KOPT-K1 (cell line): ENCODE data around the gene SEZ6.

Source experiments
- H3K27ac ChIP-seq: fragments of 200-600 bp; sonication (generic); 2 replicates; pipeline ENCODE4 v1.5.1; 2016; ENCODE audit warnings: antibody characterized with exemption, mild to moderate bottlenecking, low read depth, low read length; ENCODE audit not compliant: poor library complexity, severe bottlenecking
- H3K36me3 ChIP-seq: fragments of 200-600 bp; sonication (generic); 2 replicates; pipeline ENCODE4 v1.5.1; 2017; ENCODE audit warnings: antibody characterized with exemption, mild to moderate bottlenecking, low read length, moderate library complexity; ENCODE audit not compliant: insufficient read depth
- H3K9me3 ChIP-seq: fragments of 200-600 bp; sonication (generic); 2 replicates; pipeline ENCODE4 v1.5.1; 2017; ENCODE audit warnings: antibody characterized with exemption, low read length, mild to moderate bottlenecking; ENCODE audit not compliant: insufficient read depth, poor library complexity, severe bottlenecking

The SEZ6 gene

DNA sequence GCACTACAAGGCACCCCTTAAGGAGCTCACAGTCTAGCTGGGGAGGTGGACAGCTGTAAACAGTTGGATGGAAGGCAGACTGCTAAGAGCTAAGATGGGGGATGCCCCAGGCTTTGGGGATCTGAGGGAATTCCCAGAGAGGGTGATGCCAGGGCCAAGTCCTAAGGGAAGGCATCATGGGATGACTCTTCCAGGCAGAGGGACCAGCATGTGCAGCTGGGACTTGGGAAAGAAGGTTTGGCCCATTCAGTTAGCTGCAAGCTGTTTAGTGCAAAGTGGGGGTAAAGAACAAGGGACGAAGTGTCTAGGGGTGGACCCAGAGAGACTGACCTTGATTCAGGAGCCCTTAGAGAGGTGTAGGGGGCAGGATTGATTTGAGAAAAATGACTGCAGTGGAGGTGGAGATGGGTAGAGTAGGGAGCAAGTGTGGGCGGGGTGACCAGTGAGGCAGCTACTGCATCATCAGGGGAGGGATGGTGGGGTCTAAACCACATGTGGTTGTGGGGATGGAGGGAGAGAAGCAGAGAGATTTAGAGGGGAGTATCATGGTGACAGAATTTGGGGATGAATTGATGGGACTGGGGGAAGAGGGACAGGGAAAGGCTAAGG lies 27.4 kb downstream of the SEZ6 start:
- Histone ChIP-seq H3K36me3 (no peaks in the 10 kb centered on the region), H3K9me3 (no peaks in the 10 kb centered on the region), H3K27ac (no peak overlapping the region)

DNA sequence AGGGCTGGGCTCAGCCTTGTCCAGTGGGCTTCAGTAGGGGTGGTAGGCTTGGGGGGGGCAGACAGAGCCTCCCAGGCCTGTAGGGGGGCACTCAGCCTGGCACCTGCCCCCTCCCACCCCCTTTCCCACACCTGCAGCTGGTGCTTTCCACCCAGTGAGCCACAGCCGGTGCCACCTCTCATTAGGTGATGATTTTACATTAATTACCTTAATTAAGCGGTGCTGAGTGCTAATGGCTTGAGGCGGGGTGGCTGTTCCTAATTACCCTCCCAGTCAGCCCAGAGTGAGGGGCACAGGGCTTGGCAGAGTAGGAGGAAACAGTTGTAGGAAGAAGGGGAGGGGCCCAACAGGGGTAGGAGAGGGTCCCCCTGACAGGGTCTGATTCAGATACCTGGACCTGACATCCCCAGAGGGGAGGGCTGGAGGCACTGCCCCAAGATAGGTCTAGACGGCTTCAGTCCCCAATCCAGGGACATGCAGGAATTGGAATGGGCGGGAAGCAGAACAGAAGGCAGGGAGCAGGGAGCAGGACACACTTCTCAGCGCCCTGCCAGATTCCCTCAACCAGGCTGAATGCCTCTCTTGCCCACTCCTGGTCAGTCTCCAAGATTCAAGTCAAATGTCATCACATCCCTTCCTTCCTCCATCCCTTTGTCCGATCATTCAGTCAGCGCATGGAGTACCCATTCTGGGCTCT lies 28.0 kb downstream of the SEZ6 start:
- no peaks in the 10 kb centered on the region for H3K36me3 ChIP-seq
- H3K9me3 ChIP-seq: no peaks in the 10 kb centered on the region
- H3K27ac ChIP-seq: no peak overlapping the region

DNA sequence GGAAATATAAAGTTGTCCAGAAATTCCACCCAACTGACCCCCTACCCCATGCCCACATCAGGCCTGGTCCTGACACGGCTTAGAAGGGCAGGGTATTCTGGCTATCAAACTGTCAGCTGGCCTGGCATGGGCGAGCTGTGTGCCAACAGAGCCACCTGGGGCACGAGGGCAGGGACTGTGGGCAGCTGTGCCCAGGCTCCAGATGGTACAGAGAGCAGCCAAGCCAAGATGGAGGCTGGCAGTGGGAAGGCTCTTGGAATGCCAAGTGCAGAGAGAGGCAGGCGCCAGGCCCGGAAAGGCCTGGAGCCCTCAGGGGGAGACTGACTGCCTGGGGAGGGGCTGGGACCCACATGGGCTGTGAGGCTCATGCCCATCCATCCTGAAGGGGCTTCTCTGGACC lies 30.2 kb downstream of the SEZ6 start:
- H3K9me3 ChIP-seq: no peaks in the 10 kb centered on the region
- H3K36me3 ChIP-seq: no peaks in the 10 kb centered on the region

DNA sequence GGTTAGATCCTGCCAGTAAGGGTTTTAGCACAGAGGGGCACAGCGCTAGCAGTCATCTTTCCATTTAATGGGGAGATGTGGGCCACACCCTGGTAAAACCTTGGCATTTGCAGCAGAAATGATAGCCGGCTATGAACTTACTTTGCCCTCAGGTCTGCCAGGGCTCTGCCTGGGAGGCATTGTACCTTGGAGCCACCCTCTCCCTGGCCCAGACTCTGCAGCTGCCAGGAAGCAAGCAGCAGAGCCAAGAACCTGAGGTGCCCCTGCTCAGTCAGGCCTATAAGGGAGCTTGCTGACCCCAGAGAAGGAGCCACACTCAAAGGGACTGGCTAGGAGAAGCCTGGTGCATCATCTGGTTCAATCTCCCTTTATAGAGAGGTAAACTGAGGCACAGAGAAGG lies 30.8 kb downstream of the SEZ6 start:
- Histone ChIP-seq H3K9me3 (no peaks in the 10 kb centered on the region), H3K27ac (no peak overlapping the region), H3K36me3 (no peaks in the 10 kb centered on the region)

More for the DNA sequence above, 30.2 kb downstream of the SEZ6 start:
- no peak overlapping the region for H3K27ac ChIP-seq

DNA sequence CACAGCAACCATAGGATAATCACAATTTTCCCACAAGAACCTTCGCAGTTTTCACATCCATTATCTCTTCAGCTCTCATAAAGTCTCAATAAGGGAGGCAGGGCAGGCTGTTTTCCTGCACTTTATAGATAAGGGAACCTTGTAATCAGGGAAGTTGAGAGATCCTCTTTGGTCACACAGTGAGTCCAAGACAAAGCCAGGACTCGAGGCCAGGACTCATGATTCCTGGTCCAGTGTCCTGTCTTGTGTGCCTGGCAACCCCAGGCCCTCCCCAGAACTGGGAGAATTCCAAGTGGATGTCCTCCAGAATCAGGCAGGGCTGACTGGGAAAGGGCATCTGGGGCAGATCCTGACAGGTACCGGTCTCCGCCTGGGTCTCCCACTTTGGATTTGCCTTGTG lies 31.4 kb downstream of the SEZ6 start:
- H3K36me3 ChIP-seq: no peaks in the 10 kb centered on the region
- no peak overlapping the region for H3K27ac ChIP-seq
- H3K9me3 ChIP-seq: no peaks in the 10 kb centered on the region

DNA sequence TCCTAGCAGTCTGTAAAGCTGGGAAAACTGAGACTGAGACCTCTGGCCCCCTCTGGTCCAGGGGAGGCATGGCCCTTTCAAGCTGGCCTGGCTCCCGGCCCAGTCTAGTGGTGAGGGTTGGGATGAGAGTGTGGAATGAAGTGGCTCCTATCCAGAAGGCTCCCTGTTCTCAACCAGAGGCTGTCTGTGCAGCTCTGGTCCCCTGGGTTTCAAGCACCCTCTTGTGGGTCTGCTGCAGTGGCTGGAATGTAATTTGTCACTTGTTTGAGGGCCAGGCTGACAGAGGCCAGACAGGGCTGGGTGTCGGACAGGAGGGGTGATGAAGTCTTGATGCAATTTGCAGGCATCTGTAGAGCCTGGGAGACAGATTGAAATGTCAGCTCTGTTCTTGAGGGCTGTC lies 32.4 kb downstream of the SEZ6 start:
- Histone ChIP-seq H3K27ac (no peak overlapping the region), H3K36me3 (no peaks in the 10 kb centered on the region), H3K9me3 (no peaks in the 10 kb centered on the region)

DNA sequence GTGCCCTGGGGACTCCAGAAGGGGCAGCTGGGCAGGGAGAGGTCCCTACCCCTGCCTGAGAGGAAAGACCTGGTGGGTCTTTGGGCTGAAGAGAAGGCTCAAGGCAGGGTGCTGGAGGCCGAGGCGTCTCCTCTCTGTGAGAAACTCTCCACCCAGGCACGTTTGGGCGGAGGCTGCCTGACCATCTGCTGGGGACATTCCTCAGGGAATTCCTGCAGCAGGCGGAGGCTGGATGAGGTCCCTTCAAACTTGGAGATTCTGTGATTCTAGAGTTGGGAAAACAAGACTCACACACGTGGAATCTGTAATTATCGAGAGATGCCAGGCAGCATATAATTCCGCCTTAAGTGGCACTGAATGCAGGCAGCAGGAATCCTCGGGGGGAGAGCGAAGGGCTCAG lies 33.4 kb downstream of the SEZ6 start:
- H3K27ac ChIP-seq: no peak overlapping the region
- H3K9me3 ChIP-seq: no peaks in the 10 kb centered on the region
- no peaks in the 10 kb centered on the region for H3K36me3 ChIP-seq

DNA sequence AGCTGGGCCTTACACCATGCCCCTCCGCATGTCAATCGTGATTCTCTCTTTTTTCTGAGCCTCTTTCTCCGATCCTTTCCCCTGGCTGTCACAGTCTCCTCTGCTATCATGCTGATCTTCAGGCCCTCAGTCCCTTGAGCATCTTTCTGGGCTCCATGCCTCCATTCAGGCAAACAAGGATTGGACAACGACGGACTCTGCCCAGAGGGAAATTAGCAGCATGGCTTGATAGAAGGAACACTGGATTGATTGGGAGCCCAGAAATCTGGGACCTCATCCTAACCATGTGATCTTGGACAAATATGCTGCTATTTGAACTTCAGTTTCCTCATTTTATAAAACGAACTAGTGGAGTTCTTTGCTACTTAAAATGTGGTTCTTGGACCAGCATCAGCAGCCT lies 35.0 kb downstream of the SEZ6 start:
- Histone ChIP-seq H3K27ac (no peak overlapping the region), H3K36me3 (no peaks in the 10 kb centered on the region), H3K9me3 (no peaks in the 10 kb centered on the region)

DNA sequence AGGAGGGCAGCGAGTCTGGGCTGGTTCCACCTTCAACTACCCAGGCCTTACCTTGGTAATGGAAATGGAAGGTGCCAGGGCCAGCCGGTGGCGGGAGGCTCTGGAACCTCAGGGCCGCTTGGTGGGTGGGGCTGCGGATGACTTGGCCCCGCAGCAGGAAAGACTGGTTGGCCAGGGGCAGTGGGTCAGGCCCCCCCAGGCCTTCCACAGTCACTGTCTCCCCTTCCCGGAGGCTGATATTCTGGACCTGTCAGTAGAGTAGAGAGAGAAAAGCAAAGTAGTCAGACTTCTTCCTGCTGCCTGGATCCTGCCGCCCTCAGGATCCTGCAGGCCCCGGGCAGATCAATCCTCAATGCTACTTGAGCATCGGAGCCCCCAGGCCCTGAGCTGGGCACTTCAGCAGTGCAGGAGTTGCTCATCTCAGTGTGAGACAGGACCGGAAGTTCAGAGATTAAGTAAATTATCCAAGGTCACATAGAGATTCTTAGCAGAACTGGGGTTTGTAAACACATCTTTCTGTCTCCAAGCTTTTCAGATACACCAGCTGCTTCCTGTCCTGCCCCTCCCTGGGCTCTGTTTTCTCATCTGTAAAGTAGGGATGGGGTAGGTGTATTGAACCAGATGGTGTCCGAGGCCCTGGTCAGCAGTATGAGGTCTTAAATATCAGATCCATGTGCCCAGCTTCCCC lies 36.0 kb downstream of the SEZ6 start:
- H3K27ac ChIP-seq: no peak overlapping the region
- no peaks in the 10 kb centered on the region for H3K36me3 ChIP-seq
- H3K9me3 ChIP-seq: no peaks in the 10 kb centered on the region

DNA sequence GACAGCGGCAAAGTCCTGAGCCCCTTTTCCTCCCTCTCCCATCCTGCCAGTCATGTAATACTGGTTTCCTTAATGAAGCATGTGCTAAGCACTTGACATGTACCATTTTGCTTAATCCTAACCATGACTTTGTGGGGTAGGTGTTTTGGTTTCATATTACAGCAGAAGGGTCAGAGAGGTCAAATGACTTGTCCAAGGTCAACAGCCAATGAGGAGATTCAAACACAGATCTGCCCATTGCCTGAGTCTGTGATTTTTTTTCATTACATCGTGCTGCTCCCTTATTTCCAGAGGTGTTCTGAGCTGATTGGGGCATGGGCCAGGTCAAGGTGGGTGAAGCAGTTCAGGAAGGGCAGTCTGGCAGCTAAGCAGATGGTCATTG lies 36.9 kb downstream of the SEZ6 start:
- no peak overlapping the region for H3K27ac ChIP-seq
- H3K9me3 ChIP-seq: no peaks in the 10 kb centered on the region
- no peaks in the 10 kb centered on the region for H3K36me3 ChIP-seq

DNA sequence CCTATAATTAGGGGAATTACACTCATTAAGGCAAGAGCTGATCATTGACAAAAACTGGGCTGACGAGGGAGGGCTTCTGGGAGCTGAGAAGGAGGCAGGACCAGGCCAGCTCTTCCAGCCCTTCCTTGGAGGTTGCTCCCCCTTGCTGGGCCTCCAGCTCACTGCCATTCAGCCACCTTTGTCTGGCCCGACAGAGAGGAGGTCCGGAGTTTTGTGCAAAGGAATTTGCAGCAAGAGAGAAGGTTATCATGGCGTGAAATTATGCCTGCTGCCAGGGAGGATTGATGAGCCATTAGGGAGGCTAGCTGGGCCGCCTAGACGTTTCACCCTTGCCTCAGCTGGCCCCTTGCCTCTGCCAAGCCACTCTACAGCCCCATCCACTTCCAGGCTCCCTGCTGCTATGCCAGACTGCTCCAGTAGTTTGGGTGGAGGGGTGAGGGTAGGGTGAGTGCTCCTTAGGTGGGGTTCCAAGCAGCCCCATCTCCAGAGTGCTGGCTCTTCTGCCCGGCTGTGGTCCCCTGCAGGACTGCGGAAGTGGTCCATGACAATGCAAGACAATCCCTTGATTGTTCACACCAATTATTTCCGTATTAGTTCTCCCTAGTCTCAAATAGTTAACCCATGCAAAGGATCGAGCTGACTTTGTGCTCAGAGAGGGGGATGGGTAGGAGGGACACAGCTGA lies 37.5 kb downstream of the SEZ6 start:
- H3K9me3 ChIP-seq: no peaks in the 10 kb centered on the region
- no peak overlapping the region for H3K27ac ChIP-seq
- H3K36me3 ChIP-seq: no peaks in the 10 kb centered on the region

DNA sequence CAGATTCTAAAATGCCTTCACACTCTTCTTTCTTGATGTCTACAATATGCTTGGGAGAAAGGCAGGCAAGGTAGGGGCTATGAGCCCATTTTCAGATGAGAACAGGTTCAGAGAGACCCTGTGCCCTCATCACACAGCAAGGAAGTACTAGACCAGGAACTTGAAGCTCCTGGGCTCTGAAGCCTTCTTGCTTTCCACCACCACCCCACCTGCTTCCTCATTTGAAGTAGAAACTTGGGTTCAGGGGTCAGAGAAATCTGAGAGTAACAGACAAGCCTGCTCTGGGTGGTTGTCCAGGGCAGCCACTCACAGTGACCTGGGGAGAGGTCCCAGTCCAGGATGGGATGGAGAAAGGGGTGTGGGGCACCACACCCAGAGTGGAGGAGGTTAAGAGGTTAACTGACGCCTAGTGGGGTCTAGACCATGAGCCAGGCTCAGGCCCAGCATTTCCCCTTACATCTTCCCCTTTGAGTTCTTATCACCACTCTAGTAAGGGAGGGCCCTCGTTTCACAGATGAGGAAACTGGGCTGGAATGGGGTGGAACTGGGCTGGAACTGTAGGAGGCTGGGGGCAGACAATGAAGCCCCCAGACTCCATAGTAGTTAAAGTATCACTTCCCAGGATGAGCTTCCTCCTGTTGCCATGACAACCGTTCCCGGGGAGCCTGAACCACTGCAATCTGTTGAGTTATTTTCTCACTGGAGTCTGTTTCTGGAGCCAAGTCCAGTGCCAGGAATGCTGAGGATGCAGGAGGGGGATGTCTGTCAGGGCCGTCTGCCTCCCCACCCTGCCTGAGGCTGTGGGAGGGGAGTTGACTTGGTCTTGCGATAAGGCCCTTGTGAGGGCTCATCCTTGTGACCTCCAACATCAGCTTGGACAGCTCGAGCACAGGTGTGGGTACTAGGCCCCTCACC lies 38.4 kb downstream of the SEZ6 start:
- H3K27ac ChIP-seq: no peak overlapping the region
- no peaks in the 10 kb centered on the region for H3K9me3 ChIP-seq

DNA sequence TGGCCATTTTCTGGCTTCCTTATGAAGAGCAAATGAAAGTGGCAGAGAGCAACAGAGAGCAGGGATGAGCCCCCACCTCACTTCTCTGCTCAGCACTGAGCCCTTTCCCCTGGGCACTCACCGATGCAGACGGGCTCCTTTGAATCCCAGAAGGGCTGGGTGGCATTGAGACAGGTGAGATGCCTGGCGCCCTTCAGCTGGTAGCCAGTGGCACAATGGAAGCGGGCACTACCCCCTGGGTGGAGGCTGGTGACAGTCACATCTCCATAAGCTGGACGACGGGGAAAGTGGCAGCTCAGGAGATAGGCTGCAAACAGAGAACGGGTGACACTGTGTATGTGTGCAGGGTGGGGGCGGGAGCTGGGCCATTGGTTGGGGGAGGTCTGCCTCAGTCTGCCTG lies 42.0 kb downstream of the SEZ6 start:
- H3K27ac ChIP-seq: no peak overlapping the region
- H3K9me3 ChIP-seq: no peaks in the 10 kb centered on the region
- no peaks in the 10 kb centered on the region for H3K36me3 ChIP-seq

More for the DNA sequence above, 38.4 kb downstream of the SEZ6 start:
- no peaks in the 10 kb centered on the region for H3K36me3 ChIP-seq

DNA sequence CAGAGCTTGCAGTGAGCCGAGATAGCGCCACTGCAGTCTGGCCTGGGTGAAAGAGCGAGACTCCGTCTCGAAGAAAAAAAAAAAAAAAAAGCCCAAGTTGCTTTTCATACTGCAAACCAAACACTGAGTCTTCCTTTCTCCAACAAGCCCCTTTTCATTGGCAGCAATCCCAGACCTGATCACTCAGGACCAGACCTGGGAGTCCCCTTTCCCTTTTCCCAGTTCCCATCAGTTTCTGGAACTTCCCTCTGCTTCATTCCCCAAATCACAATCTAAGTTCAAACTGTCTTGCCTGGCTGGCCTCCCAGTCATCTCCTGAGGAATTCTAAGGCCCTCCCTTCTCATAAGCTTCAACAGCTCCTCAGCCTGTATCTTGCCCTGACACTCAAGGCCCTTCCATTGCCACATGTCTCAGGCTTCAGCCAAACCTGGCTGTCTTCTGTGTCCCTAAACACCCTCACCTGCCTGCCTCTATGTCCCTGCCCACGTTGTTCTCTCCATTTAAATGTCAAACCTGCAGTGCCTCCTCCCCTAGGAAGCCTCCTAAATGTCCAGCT lies 42.7 kb downstream of the SEZ6 start:
- Histone ChIP-seq H3K27ac (no peak overlapping the region), H3K9me3 (no peaks in the 10 kb centered on the region), H3K36me3 (no peaks in the 10 kb centered on the region)
